Mesendoderm (in vitro differentiated cells): ENCODE measurements around the gene KAZN.
A peak's percentile ranks its signal among the peaks of the same experiment; 100 is the strongest.

ENCODE experiments used
- DNase-seq: peaks from one replicate; pipeline ENCODE4 v3.0.0; 2013
- H2AK5ac ChIP-seq: 2 replicates; pipeline ENCODE4 v1.6.1; 2013; ENCODE audit warnings: low read length, inconsistent platforms
- H2BK120ac ChIP-seq: 2 replicates; pipeline ENCODE4 v1.6.1; 2013; ENCODE audit warnings: low read depth, mild to moderate bottlenecking, low read length, moderate library complexity, mixed read lengths
- H2BK15ac ChIP-seq: replicated peaks from 2 replicates; pipeline ENCODE4 v1.6.1; 2013; ENCODE audit warnings: low read depth, mild to moderate bottlenecking, moderate library complexity
- H2BK5ac ChIP-seq: 2 replicates; pipeline ENCODE4 v1.6.1; 2013; ENCODE audit warnings: low read length, inconsistent platforms
- H3K18ac ChIP-seq: 2 replicates; pipeline ENCODE4 v1.6.1; 2013; ENCODE audit warnings: mild to moderate bottlenecking, low read length, mixed read lengths
- H3K23ac ChIP-seq: one replicate; pipeline ENCODE4 v1.6.1; 2013; ENCODE audit warnings: low read length
- H3K27ac ChIP-seq: 2 replicates; pipeline ENCODE4 v1.5.1; 2013; ENCODE audit warnings: low read depth, mild to moderate bottlenecking, inconsistent platforms, low read length, moderate library complexity
- H3K27me3 ChIP-seq: 2 replicates; pipeline ENCODE4 v1.6.1; 2013; ENCODE audit warnings: low read length, control low read depth, mild to moderate bottlenecking, inconsistent platforms; ENCODE audit not compliant: insufficient read depth, poor library complexity
- H3K36me3 ChIP-seq: 2 replicates; pipeline ENCODE4 v1.6.1; 2013; ENCODE audit warnings: low read length, inconsistent platforms; ENCODE audit not compliant: control insufficient read depth, insufficient read depth
- H3K4ac ChIP-seq: one replicate; pipeline ENCODE4 v1.6.1; 2013; ENCODE audit warnings: low read depth, mild to moderate bottlenecking, low read length, moderate library complexity
- H3K4me1 ChIP-seq: 2 replicates; pipeline ENCODE4 v1.6.1; 2013; ENCODE audit warnings: low read depth, low read length, inconsistent platforms; ENCODE audit not compliant: control insufficient read depth
- H3K4me2 ChIP-seq: 2 replicates; pipeline ENCODE4 v1.6.1; 2013; ENCODE audit warnings: low read length
- H3K4me3 ChIP-seq: 2 replicates; pipeline ENCODE4 v1.5.1; 2013; ENCODE audit warnings: mild to moderate bottlenecking, low read length
- H3K56ac ChIP-seq: one replicate; pipeline ENCODE4 v1.6.1; 2013; ENCODE audit warnings: low read length
- H3K79me1 ChIP-seq: 2 replicates; pipeline ENCODE4 v1.6.1; 2013; ENCODE audit warnings: low read length, inconsistent platforms
- H3K79me2 ChIP-seq: 2 replicates; pipeline ENCODE4 v1.6.1; 2013; ENCODE audit warnings: mild to moderate bottlenecking, low read length; ENCODE audit not compliant: control insufficient read depth, insufficient read depth
- H3K9ac ChIP-seq: 2 replicates; pipeline ENCODE4 v1.6.1; 2013; ENCODE audit warnings: low read length, inconsistent platforms
- H4K5ac ChIP-seq: one replicate; pipeline ENCODE4 v1.6.1; 2013; ENCODE audit warnings: low read length
- H4K8ac ChIP-seq: one replicate; pipeline ENCODE4 v1.6.1; 2013; ENCODE audit warnings: low read depth, mild to moderate bottlenecking, control low read depth, low read length, moderate library complexity
- WGBS: extraction: QIAGEN DNeasy Blood & Tissue Kit; methylation state at CpG from one replicate; pipeline ENCODE4 v1.1.7; 2013; ENCODE audit warnings: low lambda C conversion rate, missing lambda C conversion rate; ENCODE audit not compliant: insufficient coverage; ENCODE audit errors: extremely low coverage; 5-methylcytosine and 5-hydroxymethylcytosine counted together

Gene KAZN

GRCh38 chr1:14678011-14678638 is 79.6 kb downstream of the KAZN start:
- H2BK15ac ChIP-seq = no peak overlapping the region
- H2BK120ac ChIP-seq = no peak overlapping the region
- no peak overlapping the region for H2BK5ac ChIP-seq
- H3K79me1 ChIP-seq = peaks cover 14% of the 10 kb centered on the region
- WGBS = no CpG with 5 or more reads among the region's 13 CpGs
- H3K18ac ChIP-seq = no peak overlapping the region
- no peaks in the 10 kb centered on the region for H3K27me3 ChIP-seq
- H3K4me2 ChIP-seq = no peak overlapping the region
- peak overlapping the region; percentile 57 for H3K56ac ChIP-seq
- no peak overlapping the region for H3K4me3 ChIP-seq
- no peak overlapping the region for H2AK5ac ChIP-seq
- H4K5ac ChIP-seq = no peak overlapping the region
- H4K8ac ChIP-seq = no peak overlapping the region
- peaks cover 12% of the 10 kb centered on the region for H3K4me1 ChIP-seq
- H3K79me2 ChIP-seq = peaks cover 5% of the 10 kb centered on the region
- H3K23ac ChIP-seq = no peak overlapping the region
- no peak for DNase-seq
- no peaks in the 10 kb centered on the region for H3K36me3 ChIP-seq
- H3K27ac ChIP-seq = no peak overlapping the region
- no peak overlapping the region for H3K9ac ChIP-seq
- no peak overlapping the region for H3K4ac ChIP-seq

DNA sequence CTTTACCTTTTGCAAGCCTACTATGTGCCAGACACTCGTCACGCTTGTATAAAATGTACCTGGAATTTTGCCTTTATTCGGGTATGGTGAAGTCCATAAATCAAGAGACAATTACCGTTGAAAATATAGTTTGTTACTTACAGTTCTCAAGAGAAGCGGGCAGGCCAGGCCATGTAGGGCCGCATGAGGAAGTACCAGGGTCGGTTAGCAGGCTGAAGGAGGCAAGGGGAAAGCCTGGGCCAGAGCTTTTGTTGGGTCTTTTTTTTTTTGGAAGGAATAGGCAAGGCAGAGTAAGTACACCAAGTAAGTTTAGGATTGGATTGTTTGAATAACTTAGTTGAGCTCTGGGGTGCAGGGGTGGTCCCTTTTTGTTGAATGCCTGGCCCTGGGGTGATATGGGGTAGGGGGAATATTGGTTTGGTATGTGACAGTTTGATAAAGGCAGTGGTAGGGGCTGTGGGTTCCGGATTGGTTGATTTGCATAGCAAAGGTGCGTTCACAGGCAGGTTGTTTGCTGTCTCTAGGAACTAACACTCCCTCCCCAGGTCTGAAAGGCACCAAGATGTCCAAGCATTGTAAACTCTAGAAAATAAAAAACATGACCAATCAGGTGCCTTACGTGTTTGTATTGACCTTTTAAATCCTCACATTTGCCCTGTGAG is 80.7 kb downstream of the KAZN start:
- H3K27ac ChIP-seq = no peak overlapping the region

GRCh38 chr1:14681182-14681581 is 82.7 kb downstream of the KAZN start:
- H3K4ac ChIP-seq = no peak overlapping the region
- H3K4me3 ChIP-seq = no peak overlapping the region
- H3K36me3 ChIP-seq = no peaks in the 10 kb centered on the region
- H3K9ac ChIP-seq = no peak overlapping the region
- no peak overlapping the region for H3K56ac ChIP-seq
- H2AK5ac ChIP-seq = no peak overlapping the region
- H3K27me3 ChIP-seq = no peaks in the 10 kb centered on the region
- peaks cover 15% of the 10 kb centered on the region for H3K79me2 ChIP-seq
- no peak overlapping the region for H2BK15ac ChIP-seq
- H3K23ac ChIP-seq = no peak overlapping the region
- H3K4me1 ChIP-seq = peaks cover 16% of the 10 kb centered on the region
- no peak overlapping the region for H3K4me2 ChIP-seq
- H4K5ac ChIP-seq = no peak overlapping the region
- H3K27ac ChIP-seq = no peak overlapping the region
- DNase-seq = no peak
- no CpG with 5 or more reads among the region's 3 CpGs for WGBS
- H3K18ac ChIP-seq = no peak overlapping the region
- no peak overlapping the region for H2BK5ac ChIP-seq
- peaks cover 22% of the 10 kb centered on the region for H3K79me1 ChIP-seq
- no peak overlapping the region for H4K8ac ChIP-seq
- no peak overlapping the region for H2BK120ac ChIP-seq

More for the DNA sequence above, 80.7 kb downstream of the KAZN start:
- Histone ChIP-seq H2BK120ac (no peak overlapping the region), H4K5ac (no peak overlapping the region), H2AK5ac (peak overlapping the region; percentile 80), H3K27me3 (no peaks in the 10 kb centered on the region), H3K23ac (no peak overlapping the region), H3K18ac (peak overlapping the region; percentile 41), H3K4me3 (no peak overlapping the region), H2BK15ac (no peak overlapping the region), H3K79me1 (peaks cover 19% of the 10 kb centered on the region), H3K4ac (no peak overlapping the region), H3K4me2 (no peak overlapping the region), H3K36me3 (no peaks in the 10 kb centered on the region), H3K79me2 (peaks cover 10% of the 10 kb centered on the region), H3K9ac (peak overlapping the region; percentile 5), H3K4me1 (peaks cover 16% of the 10 kb centered on the region), H3K56ac (peak overlapping the region; percentile 57), H4K8ac (no peak overlapping the region), H2BK5ac (no peak overlapping the region)
- no peak for DNase-seq
- no CpG with 5 or more reads among the region's 10 CpGs for WGBS

DNA sequence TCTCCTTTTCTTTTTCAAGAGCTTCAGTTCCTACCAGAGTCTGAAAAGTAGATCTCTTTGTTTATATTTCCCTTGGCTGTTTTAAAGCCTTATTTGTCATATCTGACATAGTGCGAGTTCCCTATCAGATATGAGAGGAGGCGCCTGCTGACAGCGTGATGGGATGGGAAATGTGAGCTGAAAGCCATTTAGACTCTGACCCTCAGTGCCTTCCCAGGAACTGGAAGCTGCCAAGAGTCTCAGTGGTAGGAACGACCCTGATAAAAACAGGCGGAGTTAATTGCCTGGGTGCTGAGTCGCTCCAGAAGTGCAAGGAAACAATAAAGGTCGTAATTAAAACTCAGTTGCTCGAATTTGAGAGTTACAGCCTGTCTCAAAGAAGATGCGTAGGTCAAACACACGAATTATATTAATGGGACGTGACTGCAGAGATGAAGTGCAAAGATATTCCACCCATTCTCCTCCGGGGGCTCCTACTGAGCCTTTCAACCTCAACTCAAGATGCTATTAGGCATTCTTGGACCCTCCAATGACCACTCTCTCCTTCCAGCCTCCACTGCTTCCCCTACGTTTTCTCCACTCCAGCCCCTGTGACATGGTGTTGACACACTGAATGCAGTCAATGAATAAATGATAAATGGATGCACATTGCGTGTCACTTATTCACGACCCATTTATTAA is 84.6 kb downstream of the KAZN start:
- Histone ChIP-seq H3K4me1 (peaks cover 23% of the 10 kb centered on the region), H4K8ac (no peak overlapping the region), H2AK5ac (peak overlapping the region; percentile 3), H3K27ac (peak overlapping the region; percentile 1), H3K56ac (peak overlapping the region; percentile 6), H2BK120ac (no peak overlapping the region), H3K4me3 (no peak overlapping the region), H3K4ac (no peak overlapping the region), H3K79me1 (peaks cover 26% of the 10 kb centered on the region), H3K36me3 (no peaks in the 10 kb centered on the region), H3K23ac (no peak overlapping the region), H3K9ac (no peak overlapping the region), H3K79me2 (peaks cover 21% of the 10 kb centered on the region), H3K27me3 (no peaks in the 10 kb centered on the region), H2BK15ac (no peak overlapping the region), H3K18ac (peak overlapping the region; percentile 32), H2BK5ac (no peak overlapping the region), H3K4me2 (no peak overlapping the region), H4K5ac (no peak overlapping the region)
- peak; percentile 92 for DNase-seq
- no CpG with 5 or more reads among the region's 15 CpGs for WGBS

GRCh38 chr1:14685078-14685477 is 86.6 kb downstream of the KAZN start:
- no CpG with 5 or more reads among the region's 3 CpGs for WGBS
- Histone ChIP-seq H3K36me3 (no peaks in the 10 kb centered on the region), H3K4me3 (no peak overlapping the region)

More at GRCh38 chr1:14685078-14685477, 86.6 kb downstream of the KAZN start:
- no peak for DNase-seq
- Histone ChIP-seq H3K79me1 (peaks cover 24% of the 10 kb centered on the region), H3K4me1 (peaks cover 14% of the 10 kb centered on the region), H3K27me3 (no peaks in the 10 kb centered on the region), H2BK5ac (no peak overlapping the region), H3K18ac (no peak overlapping the region), H3K56ac (no peak overlapping the region), H4K8ac (no peak overlapping the region), H2BK15ac (no peak overlapping the region), H3K79me2 (peaks cover 22% of the 10 kb centered on the region), H3K4me2 (no peak overlapping the region), H3K27ac (no peak overlapping the region), H2BK120ac (no peak overlapping the region), H3K4ac (no peak overlapping the region), H3K23ac (no peak overlapping the region), H2AK5ac (peak overlapping the region; percentile 40), H3K9ac (no peak overlapping the region), H4K5ac (no peak overlapping the region)
